SIG-M5 treated with dmso at 0.1 percent for 504 hours (cell line): ENCODE measurements around the gene MPV17L2.
A peak's percentile ranks its signal among the peaks of the same experiment; 100 is the strongest.

Source experiments
- DNase-seq: peaks from one replicate; lab custom pipeline; 2025; ENCODE audit not compliant: unreplicated experiment; lab: John Stamatoyannopoulos, UW

The MPV17L2 gene

DNA sequence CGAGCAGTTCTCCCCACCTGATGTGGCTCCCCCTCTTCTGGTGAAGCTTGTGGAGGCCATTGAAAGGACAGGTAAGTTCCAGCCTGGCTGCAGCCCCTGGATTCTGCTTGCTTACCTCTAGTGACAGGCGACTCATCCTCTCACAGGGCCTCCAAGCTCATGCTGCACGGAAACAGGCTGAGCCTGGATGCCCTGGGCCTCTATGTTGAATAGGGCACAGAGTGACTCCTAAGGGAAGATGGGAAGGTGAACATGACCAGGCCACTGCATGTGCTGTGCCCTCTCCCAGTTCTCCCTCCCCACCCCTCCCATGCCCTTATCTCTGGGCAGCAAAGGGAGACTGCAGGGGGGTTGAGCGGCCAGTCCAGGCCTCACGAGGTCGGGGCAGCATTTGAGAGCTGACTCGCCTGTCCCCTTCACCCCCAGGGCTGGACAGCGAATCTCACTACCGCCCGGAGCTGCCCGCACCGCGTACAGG, 32.5 kb upstream of the MPV17L2 start:
- DNase-seq, result no peak

DNA sequence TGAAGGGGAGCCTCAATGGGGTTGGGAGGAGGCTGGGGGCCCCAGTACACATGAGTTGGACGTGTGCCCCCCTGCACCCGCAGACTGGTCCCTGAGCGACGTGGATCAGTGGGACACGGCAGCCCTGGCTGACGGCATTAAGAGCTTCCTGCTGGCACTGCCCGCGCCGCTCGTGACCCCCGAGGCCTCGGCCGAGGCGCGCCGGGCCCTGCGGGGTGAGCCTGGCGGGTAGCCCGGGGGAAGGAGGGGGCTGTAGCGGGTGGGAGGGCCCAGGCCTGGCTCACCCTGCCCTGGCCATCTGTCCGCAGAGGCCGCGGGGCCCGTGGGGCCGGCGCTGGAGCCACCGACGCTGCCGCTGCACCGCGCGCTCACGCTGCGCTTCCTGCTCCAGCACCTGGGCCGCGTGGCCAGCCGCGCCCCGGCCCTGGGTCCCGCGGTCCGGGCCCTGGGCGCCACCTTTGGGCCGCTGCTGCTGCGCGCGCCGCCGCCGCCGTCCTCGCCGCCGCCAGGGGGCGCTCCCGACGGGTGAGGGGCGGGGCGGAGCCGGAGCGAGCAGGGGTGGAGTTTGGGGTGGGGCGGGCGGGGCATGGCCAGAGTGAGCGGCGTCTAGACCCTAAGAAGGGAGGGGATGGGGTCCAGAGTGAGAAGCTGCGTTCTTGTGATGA, 31.9 kb upstream of the MPV17L2 start:
- peak; percentile 53 for DNase-seq

DNA sequence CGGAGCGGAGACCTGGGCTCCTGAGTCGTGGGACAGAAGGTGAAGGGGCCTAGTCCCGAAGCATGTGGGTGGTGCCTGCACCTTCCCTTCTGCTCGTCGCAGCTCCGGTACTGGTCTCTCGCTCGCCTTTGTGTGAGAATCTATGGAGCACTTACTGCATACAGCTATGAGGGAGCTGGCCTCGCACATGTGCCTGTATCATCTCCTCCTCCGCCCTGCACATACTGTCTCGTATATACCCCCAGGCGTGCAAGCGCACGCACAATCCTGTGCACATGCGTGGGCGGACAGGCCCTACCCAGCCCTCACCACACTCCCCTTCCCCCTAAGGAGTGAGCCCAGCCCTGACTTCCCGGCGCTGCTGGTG, 31.4 kb upstream of the MPV17L2 start:
- no peak for DNase-seq

DNA sequence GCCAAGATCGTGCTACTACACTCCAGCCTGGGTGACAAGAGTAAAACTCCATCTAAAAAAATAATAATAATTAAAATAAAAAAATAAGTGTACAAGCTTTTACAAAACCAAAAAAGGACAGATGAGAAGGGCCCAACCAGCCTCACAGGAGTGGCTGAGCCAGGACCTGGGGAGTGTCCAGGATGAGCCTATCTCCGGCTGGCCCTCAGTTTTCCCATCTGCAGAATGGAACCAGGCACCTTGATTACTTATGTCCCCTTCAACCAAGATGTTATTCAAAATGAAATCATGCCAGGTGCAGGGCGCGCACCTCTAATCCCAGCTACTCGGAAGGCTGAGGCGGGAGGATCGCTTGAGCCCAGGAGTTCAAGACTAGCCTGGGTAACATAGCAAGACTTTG, 28.9 kb upstream of the MPV17L2 start:
- DNase-seq, result no peak

DNA sequence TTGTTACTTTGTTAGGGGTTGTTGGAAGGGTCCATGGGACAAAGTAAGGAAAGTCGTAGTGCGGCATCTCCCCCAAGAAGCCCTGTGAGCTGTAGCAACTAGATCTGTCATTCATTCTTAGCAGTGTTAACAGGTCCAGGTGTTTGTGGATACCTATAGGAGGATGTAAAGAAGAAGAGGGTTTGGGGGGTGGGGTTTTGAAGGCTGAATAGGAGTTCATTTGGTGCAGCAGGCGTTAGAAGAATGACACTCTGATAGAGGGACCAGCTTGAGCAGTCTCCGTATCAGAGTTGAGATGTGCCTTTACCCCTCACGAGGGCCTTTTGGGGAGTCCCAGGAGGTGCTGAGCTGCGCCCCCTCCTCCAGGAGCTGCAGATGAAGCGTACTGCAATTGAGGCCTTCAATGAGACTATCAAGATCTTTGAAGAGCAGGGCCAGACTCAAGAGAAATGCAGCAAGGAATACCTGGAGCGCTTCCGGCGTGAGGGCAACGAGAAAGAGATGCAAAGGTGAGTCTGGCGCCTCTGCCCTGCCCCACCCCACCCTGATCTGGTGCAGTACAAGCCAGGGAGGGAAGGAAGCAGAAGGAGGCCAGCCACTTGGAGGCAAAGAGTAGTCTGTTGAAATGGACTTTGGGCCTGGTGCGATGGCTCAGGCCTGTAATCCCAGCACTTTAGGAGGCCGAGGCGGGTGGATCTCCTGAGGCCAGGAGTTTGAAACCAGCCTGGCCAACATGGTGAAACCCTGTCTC, 27.0 kb upstream of the MPV17L2 start:
- no peak for DNase-seq

DNA sequence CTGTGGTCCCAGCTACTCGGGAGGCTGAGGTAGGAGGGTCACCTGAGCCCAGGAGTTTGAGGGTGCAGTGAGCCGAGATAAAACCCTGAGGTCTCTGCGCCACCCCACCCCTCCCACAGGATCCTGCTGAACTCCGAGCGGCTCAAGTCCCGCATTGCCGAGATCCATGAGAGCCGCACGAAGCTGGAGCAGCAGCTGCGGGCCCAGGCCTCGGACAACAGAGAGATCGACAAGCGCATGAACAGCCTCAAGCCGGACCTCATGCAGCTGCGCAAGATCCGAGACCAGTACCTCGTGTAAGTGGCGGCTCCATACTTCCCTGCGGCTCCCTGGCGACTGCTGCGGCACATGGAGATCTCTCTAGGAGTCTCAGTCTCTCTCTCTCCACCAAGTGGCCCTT, 26.0 kb upstream of the MPV17L2 start:
- DNase-seq, result no peak

DNA sequence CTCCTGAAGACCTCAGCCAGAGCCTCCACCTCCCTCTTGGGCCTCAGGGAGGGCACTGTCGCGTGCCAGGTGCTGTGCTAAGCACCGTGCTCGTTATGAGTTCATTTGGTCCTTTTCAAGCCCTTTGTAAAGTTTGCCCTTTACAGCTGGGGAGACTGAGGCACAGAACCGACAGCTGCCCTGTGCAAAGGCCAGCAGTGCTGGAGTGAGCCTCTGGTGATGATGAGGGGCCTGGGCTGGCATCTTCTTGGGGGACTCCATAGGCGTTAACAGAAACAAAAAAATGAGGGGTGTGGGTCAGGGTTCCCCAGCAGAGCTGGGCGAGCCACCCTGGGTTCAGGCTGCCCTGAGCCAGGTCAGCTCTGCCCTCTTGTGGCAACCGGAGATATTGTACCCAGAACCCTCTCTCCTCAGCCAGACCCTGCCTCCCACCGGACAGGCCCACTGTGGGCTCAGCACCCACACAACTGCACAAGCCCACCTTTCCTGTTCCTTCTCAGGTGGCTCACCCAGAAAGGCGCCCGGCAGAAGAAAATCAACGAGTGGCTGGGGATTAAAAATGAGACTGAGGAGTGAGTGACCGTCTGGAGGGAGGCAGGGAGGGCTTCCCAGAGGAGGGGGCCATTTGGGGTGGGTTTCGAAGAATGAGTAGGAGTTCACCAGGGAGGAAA, 24.9 kb upstream of the MPV17L2 start:
- peak; percentile 28 for DNase-seq

DNA sequence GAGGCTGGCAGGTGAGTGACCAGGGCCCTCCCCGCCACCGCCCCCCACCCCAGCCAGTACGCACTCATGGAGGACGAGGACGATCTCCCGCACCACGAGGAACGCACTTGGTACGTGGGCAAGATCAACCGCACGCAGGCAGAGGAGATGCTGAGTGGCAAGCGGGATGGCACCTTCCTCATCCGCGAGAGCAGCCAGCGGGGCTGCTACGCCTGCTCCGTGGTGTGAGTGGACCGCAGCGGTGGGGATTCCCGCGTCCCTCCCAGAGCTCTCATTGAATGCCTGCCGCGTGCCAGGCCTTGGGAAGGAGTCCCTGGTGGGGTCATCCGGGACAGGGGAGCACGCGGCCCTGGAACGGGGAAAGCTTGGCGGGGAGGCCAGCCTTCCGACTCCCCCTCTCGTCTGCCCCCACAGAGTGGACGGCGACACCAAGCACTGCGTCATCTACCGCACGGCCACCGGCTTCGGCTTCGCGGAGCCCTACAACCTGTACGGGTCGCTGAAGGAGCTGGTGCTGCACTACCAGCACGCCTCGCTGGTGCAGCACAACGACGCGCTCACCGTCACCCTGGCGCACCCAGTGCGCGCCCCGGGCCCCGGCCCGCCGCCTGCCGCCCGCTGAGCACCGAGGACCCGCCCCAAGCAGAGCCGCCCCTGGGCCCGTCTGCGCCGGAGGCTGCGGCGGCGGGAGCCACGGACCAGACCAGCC, 24.2 kb upstream of the MPV17L2 start:
- no peak for DNase-seq

DNA sequence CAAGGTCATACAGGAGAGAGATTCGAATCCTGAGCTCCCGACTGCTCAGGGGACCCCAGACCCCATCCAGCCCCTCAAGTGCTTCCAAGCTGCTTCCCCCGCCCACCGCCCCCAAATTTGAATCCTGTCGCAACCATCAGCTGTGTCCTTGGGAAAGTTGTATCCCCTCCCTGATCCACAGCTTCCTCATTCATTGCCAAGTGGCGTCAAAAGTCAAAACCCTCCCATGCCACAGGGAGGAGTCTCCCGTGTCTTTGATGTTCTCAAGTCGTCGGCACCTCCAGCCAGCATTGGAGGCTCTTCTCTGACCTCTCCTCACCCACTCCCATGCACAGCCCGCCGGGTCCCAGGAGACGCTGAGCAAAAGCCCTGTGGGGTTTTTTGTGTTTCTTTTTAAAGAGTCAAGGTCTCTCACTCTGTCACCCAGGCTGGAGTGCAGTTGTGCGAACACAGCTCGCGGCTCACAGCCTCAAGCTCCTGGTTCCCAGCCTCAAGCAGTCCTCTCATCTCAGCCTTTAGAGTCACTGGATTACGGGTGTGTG, 22.2 kb upstream of the MPV17L2 start:
- DNase-seq, result no peak

DNA sequence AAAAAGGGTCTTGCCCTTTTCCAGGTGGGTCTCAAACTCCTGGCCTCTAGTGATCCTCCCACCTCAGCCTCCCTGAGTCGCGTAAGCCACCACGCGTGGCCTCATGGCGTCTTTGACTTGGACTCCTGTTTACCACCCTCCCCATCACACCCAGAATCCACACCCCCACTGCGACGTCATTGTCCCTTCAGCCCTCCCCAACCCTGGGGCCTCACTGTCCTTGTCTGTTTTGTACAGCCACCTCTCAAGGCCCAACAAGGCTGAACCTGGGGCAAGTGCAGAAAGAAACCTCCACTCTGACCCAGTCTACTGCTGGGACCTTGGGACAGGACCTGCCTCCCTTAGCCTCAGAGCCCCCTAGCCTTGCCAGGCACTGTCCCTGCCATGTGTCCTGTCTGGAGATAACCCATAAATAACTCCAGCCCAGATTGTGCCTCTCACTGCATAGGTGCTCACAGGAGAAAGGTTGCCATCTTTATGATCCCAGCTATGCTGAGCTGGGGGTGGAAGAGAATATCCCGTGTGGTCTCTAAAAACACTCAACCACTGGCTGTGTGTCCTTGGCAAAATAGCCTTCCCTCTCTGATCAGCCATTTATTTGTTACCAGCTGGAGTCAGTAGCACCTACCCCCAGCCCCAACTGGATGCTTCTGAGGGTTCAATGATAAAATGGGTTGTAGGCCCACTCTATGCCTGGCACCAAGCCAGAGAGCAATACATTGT, 21.3 kb upstream of the MPV17L2 start:
- no peak for DNase-seq

DNA sequence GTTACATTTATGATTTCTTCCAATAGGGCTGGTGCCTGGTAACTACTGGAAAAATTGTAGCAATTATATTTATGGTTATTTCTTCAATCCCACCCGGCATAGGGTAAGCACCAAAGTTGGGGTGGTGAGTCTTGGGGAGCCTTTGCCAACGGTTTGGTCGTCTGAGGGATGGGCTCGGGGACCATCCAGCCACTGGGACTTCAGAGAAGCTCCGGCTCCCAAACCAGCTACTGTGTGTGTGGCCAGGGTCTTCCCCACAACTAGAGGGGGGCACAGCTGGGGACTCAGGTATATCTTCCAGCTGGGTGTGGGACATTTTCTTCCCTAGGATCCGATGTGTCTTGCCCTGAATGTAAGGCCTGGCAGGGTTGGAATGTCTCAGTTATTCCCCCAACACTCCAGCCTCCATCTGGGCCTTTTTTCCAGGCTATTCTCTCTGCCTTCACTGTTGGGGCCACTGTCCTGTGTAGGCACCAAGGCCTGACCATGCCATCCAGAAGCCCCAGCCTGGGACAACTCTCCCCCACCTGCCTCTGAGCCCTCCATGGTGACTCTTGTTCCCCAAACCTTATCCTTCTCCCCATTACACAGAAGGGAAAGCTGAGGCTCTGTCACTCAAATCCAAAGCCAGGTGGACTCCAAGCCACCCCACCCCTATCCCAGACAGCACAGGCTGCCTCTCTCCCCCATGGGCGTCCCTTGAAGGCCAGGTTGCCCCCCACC, 20.5 kb upstream of the MPV17L2 start:
- DNase-seq, result no peak

DNA sequence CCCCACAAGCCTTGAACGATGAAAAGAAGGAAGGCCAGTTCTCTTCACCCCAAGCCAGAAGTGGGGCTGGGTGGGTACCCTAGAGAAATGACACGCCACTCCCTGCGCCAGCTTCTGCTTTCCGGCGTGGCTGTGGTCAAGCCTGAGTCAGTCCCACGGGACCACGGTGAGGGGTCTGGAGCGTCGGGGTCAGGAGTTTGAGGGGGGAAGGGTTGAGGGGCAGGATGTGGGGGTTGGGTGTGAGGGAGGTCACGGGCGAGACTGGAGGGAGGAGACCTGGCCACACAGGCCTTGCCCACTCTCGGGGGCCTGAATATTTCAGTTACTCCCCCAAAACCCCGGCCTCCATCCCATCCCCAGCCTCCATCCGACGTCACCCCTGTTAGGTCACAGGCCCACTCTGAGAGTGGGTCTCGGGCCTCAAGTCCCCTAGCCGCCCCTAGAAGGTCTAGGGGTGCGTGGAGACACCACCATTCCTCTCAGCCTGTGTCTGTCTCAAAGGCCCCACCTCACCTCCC, 19.9 kb upstream of the MPV17L2 start:
- DNase-seq, result no peak

DNA sequence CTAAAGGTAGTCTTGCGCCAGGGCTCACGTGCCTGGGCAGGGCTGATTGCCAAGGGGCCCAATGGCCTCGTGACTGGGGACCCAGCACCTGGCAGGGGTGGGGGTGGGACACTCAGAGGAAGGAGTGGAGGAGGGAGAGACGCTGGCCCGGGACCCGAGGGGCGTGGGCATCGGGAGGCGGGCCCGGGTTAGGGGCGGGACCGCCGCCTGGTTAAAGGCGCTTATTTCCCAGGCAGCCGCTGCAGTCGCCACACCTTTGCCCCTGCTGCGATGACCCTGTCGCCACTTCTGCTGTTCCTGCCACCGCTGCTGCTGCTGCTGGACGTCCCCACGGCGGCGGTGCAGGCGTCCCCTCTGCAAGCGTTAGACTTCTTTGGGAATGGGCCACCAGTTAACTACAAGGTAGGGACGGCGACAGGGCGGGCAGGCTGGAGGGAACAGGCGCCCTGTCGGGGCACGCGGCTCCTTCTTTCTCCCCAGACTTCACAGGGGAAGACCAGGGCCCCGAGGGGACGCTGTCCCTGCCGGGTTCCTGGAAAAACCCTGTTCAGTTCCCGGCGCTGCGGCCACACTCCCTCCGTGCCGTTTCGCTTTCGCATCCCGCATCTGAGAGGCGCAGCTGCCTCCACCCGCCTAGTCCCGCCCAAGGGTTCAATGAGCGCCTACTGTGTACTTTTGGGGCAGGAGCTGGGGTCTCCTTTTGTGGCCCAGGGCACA, 19.3 kb upstream of the MPV17L2 start, which contains the start of gene IFI30:
IFI30 (plus strand) TSS at position 242 of the 717 bp plus-strand sequence; CDS start at position 271, 29 bp downstream.
- no peak for DNase-seq

DNA sequence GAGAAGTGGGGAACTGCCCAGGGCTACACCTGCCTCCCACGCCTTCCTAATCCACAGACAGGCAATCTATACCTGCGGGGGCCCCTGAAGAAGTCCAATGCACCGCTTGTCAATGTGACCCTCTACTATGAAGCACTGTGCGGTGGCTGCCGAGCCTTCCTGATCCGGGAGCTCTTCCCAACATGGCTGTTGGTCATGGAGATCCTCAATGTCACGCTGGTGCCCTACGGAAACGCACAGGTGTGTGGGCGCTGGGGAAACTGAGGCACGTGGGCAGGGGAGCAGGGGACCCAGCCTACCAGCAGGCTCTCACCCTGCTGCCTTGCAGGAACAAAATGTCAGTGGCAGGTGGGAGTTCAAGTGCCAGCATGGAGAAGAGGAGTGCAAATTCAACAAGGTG, 18.0 kb upstream of the MPV17L2 start:
- no peak for DNase-seq

DNA sequence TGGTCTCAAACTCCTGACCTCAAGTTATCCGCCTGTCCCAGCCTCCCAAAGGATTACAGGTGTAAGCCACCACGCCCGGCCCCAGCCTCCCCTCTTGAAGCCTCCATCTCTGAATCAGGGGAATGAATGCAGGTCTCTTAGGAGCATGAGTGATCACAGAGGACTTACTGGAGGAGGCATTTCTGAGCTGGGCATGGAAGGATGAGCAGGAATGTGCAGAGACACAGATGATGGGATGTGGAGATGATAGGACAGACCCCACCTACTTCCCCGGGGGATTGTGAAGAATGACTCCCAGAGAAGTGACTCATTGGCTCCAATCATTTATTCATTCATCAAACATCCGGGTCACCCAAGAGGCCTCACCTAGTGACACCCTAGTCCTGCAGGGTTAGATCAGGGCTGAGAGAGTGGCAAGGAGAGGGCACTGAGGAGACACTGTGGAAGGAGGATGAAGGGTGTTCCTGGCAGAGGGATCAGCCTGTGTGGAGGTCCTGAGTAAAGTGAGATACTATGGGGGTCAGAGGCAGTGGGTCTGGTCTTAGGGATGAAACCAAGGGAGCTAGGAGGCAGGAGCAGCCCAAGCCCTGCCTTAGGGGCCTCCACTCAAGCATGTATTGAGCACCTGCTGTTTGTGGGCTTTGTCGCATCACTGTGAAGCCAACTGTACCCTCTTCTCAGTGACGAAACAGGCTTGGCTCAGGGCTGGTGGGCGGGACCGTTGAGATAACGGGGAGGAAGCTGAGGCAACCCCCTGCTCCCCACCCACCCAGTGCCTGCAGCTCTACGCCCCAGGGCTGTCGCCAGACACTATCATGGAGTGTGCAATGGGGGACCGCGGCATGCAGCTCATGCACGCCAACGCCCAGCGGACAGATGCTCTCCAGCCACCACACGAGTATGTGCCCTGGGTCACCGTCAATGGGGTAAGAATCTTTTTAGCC, 16.4 kb upstream of the MPV17L2 start:
- DNase-seq, result no peak

DNA sequence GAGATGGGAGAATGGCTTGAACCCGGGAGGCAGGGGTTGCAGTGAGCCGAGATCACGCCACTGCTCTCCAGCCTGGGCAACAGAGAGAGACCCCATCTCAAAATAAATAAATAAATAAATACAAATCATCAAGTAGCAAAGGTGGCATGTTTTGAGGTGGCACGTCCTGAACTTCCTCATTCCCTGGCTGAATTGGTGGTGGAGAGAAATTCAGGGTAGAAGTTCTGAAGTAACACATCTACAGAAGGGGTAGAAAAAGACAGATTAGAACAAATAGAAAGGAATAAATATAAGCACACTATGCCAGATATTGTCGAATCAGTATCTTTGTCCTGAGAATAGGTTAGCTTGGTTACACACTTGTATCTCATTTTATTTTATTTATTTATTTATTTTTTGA, 13.1 kb upstream of the MPV17L2 start:
- no peak for DNase-seq

DNA sequence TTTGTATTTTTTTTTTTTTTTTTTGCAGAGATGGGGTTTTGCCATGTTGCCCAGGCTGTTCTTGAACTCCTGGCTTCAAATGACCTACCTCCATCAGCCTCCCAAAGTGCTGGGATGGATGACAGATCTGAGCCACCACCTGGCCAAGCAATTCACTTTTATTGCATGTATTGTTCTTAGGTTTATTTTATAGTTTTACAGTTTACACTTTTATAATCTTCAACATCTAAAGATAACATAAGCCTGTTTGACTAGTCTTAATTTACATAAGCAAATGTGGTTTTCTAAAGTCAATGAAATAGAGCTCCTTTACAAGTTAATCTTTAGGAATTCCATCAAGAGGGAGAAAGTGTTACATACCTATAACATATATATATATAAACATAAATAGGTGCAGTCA, 9.5 kb upstream of the MPV17L2 start:
- no peak for DNase-seq

DNA sequence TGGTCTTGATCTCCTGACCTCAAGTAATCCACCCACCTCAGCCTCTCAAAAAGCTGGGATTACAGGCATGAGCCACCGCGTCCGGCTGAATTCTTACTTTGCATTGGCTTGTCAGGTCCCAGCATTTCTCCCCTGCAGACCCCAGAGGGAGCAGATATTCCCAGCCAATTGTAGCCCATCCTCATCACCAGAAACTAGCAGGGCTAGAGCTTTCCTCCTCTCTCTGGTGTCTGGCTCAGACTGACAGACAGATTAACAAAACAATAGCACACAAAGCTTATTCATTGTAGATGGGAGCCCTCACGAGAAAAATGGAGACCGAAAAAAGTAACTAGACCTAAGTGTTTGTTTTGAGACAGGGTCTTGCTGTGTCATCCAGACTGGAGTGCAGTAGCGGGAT, 7.5 kb upstream of the MPV17L2 start:
- DNase-seq, result no peak
